Lower leg skin (tissue), 3 donors: ENCODE results near the gene CLEC3A.
"Not testable (repeated sequence)": the region's sequence is repeated elsewhere in the genome, so short reads cannot be mapped to it uniquely, and the experiment has no call there.

Source experiments
- POLR2A ChIP-seq, 2 donors: fragments of 450-650 bp; IDR thresholded peaks; one replicate each; pipeline ENCODE4 v1.6.1; 2016 to 2017; ENCODE audit warnings: antibody characterized with exemption in 2 of 2, mild to moderate bottlenecking in 1 of 2, moderate library complexity in 1 of 2
- TF ChIP-seq, protein P1 (sequence below), 3 donors: fragments of 450-650 bp; IDR thresholded peaks; one replicate each; pipeline ENCODE4 v1.5.1; 2016; ENCODE audit warnings: antibody characterized with exemption in 3 of 3, mild to moderate bottlenecking in 3 of 3, moderate library complexity in 2 of 3

DNA sequence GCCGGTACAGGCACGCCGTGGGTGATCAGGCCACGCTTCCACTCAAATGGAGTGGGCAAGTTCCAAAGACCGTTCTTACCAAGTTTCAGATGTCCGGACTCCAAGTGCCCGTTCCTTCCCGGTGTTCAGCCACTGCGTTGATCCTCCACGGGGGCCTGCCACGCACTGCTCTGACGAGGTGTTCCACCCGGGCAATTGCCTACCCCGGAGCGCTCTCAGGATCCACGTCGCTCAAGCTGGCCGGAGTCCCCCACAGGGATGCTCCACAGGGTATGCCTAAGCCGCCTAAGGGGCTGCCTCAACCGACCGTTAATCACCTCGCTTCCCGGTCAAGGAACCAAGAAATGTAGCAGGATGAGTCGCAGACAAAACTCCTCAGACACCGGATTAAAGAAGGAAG lies 37.5 kb downstream of the CLEC3A start:
- TF ChIP-seq, protein P1, sequence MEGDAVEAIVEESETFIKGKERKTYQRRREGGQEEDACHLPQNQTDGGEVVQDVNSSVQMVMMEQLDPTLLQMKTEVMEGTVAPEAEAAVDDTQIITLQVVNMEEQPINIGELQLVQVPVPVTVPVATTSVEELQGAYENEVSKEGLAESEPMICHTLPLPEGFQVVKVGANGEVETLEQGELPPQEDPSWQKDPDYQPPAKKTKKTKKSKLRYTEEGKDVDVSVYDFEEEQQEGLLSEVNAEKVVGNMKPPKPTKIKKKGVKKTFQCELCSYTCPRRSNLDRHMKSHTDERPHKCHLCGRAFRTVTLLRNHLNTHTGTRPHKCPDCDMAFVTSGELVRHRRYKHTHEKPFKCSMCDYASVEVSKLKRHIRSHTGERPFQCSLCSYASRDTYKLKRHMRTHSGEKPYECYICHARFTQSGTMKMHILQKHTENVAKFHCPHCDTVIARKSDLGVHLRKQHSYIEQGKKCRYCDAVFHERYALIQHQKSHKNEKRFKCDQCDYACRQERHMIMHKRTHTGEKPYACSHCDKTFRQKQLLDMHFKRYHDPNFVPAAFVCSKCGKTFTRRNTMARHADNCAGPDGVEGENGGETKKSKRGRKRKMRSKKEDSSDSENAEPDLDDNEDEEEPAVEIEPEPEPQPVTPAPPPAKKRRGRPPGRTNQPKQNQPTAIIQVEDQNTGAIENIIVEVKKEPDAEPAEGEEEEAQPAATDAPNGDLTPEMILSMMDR (IDR thresholded peaks at IDR 0.05): not testable (repeated sequence)
- not testable (repeated sequence) for TF ChIP-seq POLR2A (IDR thresholded peaks at IDR 0.05)
